ENCODE results near the gene NPIPB13.
"Not testable (repeated sequence)": the region's sequence is repeated elsewhere in the genome, so short reads cannot be mapped to it uniquely, and the experiment has no call there.

The NPIPB13 gene

GRCh38 chr16:30248379-30248778 is at the start of gene NPIPB13:
NPIPB13 (minus strand) TSS chr16:30248479; CDS start chr16:30245573, 2,906 bp downstream.
- DNase-seq (ENCODE audit: low read depth), result not testable (repeated sequence)

DNA sequence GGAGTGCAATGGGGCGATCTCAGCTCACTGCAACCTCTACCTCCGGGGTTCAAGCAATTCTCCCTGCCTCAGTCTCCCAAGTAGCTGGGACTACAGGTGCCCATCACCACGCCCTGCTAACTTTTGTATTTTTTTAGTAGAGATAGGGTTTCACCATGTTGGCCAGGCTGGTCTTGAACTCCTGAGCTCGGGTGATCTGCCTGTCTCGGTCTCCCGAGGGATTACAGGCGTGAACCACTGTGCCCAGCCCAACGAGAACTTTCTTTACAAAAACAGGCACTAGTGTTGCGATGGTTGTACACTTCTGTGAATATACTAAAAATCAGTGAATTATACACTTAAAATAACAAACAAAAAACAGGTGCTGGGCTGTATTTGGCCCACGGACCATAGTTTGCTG is 34.1 kb upstream of the NPIPB13 start:
- DNase-seq (ENCODE audit: low read depth), result not testable (repeated sequence)

- DNase-seq (ENCODE audit: low read depth), result not testable (repeated sequence)
These were observed 30.2 kb upstream of the NPIPB13 start for GRCh38 chr16:30278523-30278922.

DNA sequence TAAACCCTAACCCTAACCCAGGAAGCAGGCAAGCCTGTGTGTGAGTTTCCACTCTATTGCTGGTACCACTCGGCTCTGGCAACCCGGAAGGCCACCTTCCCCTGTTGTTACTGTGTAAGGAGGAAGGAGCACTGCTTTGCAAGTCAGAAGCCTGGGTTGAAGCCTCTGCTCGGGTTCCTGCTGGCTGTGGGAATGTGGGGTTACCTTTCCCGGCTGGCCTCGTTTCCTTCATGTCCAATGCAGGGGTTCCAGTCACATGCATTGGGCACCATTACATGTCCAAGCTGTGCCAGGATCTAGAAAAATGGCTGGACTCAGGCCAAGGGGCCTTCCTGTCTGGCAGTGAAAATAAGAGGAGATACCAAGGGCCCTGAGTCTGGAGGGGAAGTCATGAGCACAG is 31.2 kb downstream of the NPIPB13 start:
- not testable (repeated sequence) for DNase-seq (ENCODE audit: low read depth)

DNA sequence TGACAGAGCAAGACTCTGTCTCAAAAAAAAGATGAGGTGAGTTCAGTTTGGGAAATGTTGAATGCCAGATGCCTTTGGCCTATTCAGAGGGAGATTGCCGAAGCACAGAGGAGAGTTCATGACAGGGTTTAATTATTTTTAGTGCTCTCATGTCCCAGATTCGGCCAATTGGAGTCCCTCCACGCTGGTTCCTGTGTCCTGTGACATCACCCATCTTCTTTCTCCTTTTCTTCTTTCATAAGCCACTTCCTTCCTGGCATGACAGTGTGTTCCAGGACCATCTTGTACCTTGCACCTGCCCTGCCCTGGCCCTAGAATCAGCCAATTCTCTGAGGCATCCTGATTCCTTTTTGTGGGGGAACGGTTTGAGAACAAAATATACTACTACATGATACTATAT is 36.9 kb downstream of the NPIPB13 start:
- not testable (repeated sequence) for DNase-seq (ENCODE audit: low read depth)

GRCh38 chr16:30209032-30209431 is 39.2 kb downstream of the NPIPB13 start:
- not testable (repeated sequence) for DNase-seq (ENCODE audit: low read depth)

- DNase-seq (ENCODE audit: low read depth), result not testable (repeated sequence)
These were observed 41.1 kb downstream of the NPIPB13 start for GRCh38 chr16:30207063-30207704.

DNA sequence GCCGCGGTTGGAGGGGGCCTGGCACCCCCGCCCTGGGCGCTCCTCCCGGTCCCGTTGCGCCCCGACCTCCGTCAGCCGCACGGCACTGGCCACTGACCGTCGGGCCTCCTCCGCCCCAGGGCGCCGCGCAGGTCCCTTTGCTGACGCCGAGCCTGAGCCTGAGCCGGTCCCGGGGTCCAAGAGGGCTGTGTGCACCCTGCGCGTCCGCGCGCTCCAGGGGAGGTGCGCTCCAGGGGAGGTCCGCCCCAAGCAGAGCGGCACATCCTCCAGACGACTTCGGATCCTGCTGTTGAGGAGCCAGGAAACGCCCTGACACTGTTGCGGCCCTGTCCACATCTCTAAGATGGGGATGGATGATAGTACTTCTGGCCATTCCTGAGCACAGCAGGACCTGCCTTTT is 42.0 kb downstream of the NPIPB13 start:
- not testable (repeated sequence) for DNase-seq (ENCODE audit: low read depth)

GRCh38 chr16:30205541-30206236 is 42.6 kb downstream of the NPIPB13 start:
- not testable (repeated sequence) for DNase-seq (ENCODE audit: low read depth)

GRCh38 chr16:30199608-30200343 is 48.5 kb downstream of the NPIPB13 start:
- not testable (repeated sequence) for DNase-seq (ENCODE audit: low read depth)

- DNase-seq (ENCODE audit: low read depth), result not testable (repeated sequence)
These were observed 49.2 kb downstream of the NPIPB13 start, which contains the start of gene SULT1A3 for GRCh38 chr16:30199049-30199448. SULT1A3 (plus strand) TSS chr16:30199255; CDS start chr16:30200729, 1,474 bp downstream.
